Type B pancreatic cell (in vitro differentiated cells): ENCODE data around the gene BRICD5. TPM values are rescaled to one million over a fixed set of nuclear protein-coding genes. Genes with fewer than 3 reads are reported as not detected.

Source experiments
- DNase-seq: peaks from one replicate; pipeline ENCODE4 v3.0.0; 2021; ENCODE audit warnings: mixed read lengths; ENCODE audit not compliant: unreplicated experiment; ENCODE audit errors: extremely low spot score
- H3K27ac Mint-ChIP-seq: 2 replicates; pipeline ENCODE4 v1.8.0; 2021; ENCODE audit warnings: mild to moderate bottlenecking, mixed read lengths
- H3K27me3 Mint-ChIP-seq: 2 replicates; pipeline ENCODE4 v1.8.0; 2021; ENCODE audit warnings: mixed read lengths
- H3K36me3 Mint-ChIP-seq: 2 replicates; pipeline ENCODE4 v1.8.0; 2021; ENCODE audit warnings: mixed read lengths
- H3K4me1 Mint-ChIP-seq: one replicate; pipeline ENCODE4 v1.8.0; 2021; ENCODE audit warnings: mixed read lengths; ENCODE audit not compliant: unreplicated experiment
- H3K4me3 Mint-ChIP-seq: 2 replicates; pipeline ENCODE4 v1.8.0; 2021; ENCODE audit warnings: mild to moderate bottlenecking, mixed read lengths
- H3K9me3 Mint-ChIP-seq: 2 replicates; pipeline ENCODE4 v1.8.0; 2021; ENCODE audit warnings: mixed read lengths
- CTCF ChIP-seq: fragments of 200-600 bp; sonication (generic); conservative IDR thresholded peaks from 2 replicates; pipeline ENCODE4 v1.5.0; 2021; ENCODE audit warnings: antibody characterized with exemption, mild to moderate bottlenecking
- total RNA-seq: library from RNA; stranded (reverse); gene quantifications from 2 replicates; pipeline ENCODE4 v1.2.1, GENCODE V29; 2021; ENCODE audit warnings: low replicate concordance

BRICD5 gene
- total RNA-seq, 1 donor from 2014 or later = 16.6 TPM

GRCh38 chr16:2190659-2191445 is 19.8 kb downstream of the BRICD5 start:
- no peaks in the 10 kb centered on the region for H3K4me1 Mint-ChIP-seq
- H3K27me3 Mint-ChIP-seq = peaks cover 5% of the 10 kb centered on the region
- TF ChIP-seq CTCF = no peak
- no peak overlapping the region for H3K27ac Mint-ChIP-seq
- H3K36me3 Mint-ChIP-seq = no peaks in the 10 kb centered on the region
- H3K9me3 Mint-ChIP-seq = no peaks in the 10 kb centered on the region
- DNase-seq = no peak
- H3K4me3 Mint-ChIP-seq = no peak overlapping the region

GRCh38 chr16:2190002-2190658 is 20.5 kb downstream of the BRICD5 start:
- Mint-ChIP-seq H3K27me3 (peaks cover 5% of the 10 kb centered on the region), H3K4me3 (no peak overlapping the region), H3K4me1 (no peaks in the 10 kb centered on the region), H3K9me3 (no peaks in the 10 kb centered on the region), H3K27ac (no peak overlapping the region), H3K36me3 (no peaks in the 10 kb centered on the region)
- DNase-seq = no peak
- no peak for TF ChIP-seq CTCF

- no peaks in the 10 kb centered on the region for H3K9me3 Mint-ChIP-seq
- no peaks in the 10 kb centered on the region for H3K27me3 Mint-ChIP-seq
- no peak for TF ChIP-seq CTCF
- H3K4me1 Mint-ChIP-seq = no peaks in the 10 kb centered on the region
- no peaks in the 10 kb centered on the region for H3K36me3 Mint-ChIP-seq
- H3K4me3 Mint-ChIP-seq = no peak overlapping the region
- DNase-seq = no peak
- H3K27ac Mint-ChIP-seq = no peak overlapping the region
Observed at GRCh38 chr16:2189252-2189893, 21.3 kb downstream of the BRICD5 start.

GRCh38 chr16:2188395-2188794 is 22.3 kb downstream of the BRICD5 start:
- no peaks in the 10 kb centered on the region for H3K36me3 Mint-ChIP-seq
- no peak for DNase-seq
- H3K9me3 Mint-ChIP-seq = no peaks in the 10 kb centered on the region
- no peak overlapping the region for H3K27ac Mint-ChIP-seq
- no peak for TF ChIP-seq CTCF
- H3K27me3 Mint-ChIP-seq = no peaks in the 10 kb centered on the region
- H3K4me3 Mint-ChIP-seq = no peak overlapping the region
- no peaks in the 10 kb centered on the region for H3K4me1 Mint-ChIP-seq

- Mint-ChIP-seq H3K4me3 (no peak overlapping the region), H3K27ac (no peak overlapping the region)
Observed at GRCh38 chr16:2187212-2187611, 23.5 kb downstream of the BRICD5 start.

More at GRCh38 chr16:2187212-2187611, 23.5 kb downstream of the BRICD5 start:
- no peak for TF ChIP-seq CTCF
- no peak for DNase-seq
- Mint-ChIP-seq H3K9me3 (no peaks in the 10 kb centered on the region), H3K36me3 (no peaks in the 10 kb centered on the region), H3K27me3 (no peaks in the 10 kb centered on the region), H3K4me1 (no peaks in the 10 kb centered on the region)
